Panc1 (cell line): Measurements from ENCODE around the gene CBLL1.

ENCODE experiments used
- POLR2AphosphoS5 ChIP-seq: IDR thresholded peaks from 2 replicates; pipeline ENCODE4 v1.6.1; 2012; ENCODE audit warnings: mild to moderate bottlenecking, low read depth, low read length, moderate library complexity
- SIN3A ChIP-seq: IDR thresholded peaks from 2 replicates; pipeline ENCODE4 v1.6.1; 2012; ENCODE audit warnings: low read depth, mild to moderate bottlenecking, low read length, moderate library complexity, borderline replicate concordance; ENCODE audit not compliant: insufficient read depth
- TCF7L2 ChIP-seq: IDR thresholded peaks from 2 replicates; pipeline ENCODE4 v1.6.1; 2011; ENCODE audit warnings: mild to moderate bottlenecking, low read depth, low read length, inconsistent platforms
- TF ChIP-seq, protein P1 (sequence below): fragments of 450-650 bp; IDR thresholded peaks from 2 replicates; pipeline ENCODE4 v1.5.1; 2017; ENCODE audit warnings: mild to moderate bottlenecking
- TF ChIP-seq, protein P2 (sequence below), 2 experiments: IDR thresholded peaks; 2 replicates each; pipeline ENCODE4 v1.6.1; 2011 to 2012; ENCODE audit warnings: low read depth in 2 of 2, control low read depth in 1 of 2, low read length in 1 of 2, mild to moderate bottlenecking in 1 of 2, moderate library complexity in 1 of 2; ENCODE audit not compliant: insufficient read depth in 1 of 2

DNA sequence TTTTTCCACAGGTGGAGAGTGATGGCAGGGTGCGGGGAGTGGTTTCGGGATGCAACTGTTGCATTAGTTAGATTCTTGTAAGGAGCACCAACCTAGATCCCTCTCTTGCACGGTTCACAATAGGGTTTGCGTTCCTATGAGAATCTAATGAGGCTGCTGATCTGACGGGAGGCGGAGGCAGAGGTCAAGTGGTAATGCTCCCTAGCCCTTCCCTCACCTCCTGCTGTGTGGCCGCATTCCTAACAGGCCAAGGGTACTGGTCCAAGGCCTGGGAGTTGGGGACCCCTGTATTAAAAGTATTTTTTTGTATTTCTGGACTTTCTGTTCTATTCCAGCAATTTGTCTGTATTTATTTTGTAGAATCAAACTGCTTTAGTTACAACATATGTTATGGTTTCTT, 7.2 kb downstream of the CBLL1 start:
- TF ChIP-seq, protein P1, sequence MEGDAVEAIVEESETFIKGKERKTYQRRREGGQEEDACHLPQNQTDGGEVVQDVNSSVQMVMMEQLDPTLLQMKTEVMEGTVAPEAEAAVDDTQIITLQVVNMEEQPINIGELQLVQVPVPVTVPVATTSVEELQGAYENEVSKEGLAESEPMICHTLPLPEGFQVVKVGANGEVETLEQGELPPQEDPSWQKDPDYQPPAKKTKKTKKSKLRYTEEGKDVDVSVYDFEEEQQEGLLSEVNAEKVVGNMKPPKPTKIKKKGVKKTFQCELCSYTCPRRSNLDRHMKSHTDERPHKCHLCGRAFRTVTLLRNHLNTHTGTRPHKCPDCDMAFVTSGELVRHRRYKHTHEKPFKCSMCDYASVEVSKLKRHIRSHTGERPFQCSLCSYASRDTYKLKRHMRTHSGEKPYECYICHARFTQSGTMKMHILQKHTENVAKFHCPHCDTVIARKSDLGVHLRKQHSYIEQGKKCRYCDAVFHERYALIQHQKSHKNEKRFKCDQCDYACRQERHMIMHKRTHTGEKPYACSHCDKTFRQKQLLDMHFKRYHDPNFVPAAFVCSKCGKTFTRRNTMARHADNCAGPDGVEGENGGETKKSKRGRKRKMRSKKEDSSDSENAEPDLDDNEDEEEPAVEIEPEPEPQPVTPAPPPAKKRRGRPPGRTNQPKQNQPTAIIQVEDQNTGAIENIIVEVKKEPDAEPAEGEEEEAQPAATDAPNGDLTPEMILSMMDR = no peak
- TF ChIP-seq SIN3A = no peak
- TF ChIP-seq POLR2AphosphoS5 = no peak
- TF ChIP-seq, protein P2, sequence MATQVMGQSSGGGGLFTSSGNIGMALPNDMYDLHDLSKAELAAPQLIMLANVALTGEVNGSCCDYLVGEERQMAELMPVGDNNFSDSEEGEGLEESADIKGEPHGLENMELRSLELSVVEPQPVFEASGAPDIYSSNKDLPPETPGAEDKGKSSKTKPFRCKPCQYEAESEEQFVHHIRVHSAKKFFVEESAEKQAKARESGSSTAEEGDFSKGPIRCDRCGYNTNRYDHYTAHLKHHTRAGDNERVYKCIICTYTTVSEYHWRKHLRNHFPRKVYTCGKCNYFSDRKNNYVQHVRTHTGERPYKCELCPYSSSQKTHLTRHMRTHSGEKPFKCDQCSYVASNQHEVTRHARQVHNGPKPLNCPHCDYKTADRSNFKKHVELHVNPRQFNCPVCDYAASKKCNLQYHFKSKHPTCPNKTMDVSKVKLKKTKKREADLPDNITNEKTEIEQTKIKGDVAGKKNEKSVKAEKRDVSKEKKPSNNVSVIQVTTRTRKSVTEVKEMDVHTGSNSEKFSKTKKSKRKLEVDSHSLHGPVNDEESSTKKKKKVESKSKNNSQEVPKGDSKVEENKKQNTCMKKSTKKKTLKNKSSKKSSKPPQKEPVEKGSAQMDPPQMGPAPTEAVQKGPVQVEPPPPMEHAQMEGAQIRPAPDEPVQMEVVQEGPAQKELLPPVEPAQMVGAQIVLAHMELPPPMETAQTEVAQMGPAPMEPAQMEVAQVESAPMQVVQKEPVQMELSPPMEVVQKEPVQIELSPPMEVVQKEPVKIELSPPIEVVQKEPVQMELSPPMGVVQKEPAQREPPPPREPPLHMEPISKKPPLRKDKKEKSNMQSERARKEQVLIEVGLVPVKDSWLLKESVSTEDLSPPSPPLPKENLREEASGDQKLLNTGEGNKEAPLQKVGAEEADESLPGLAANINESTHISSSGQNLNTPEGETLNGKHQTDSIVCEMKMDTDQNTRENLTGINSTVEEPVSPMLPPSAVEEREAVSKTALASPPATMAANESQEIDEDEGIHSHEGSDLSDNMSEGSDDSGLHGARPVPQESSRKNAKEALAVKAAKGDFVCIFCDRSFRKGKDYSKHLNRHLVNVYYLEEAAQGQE (IDR thresholded peaks at IDR 0.05; ENCODE audit: insufficient read depth in 1 of 2, low read depth in 2 of 2, low read length in 1 of 2) = no peak
- no peak for TF ChIP-seq TCF7L2
